HG02623 (cell line): ENCODE measurements around the gene CALB2.

ENCODE experiments used
- ATAC-seq: cut with Tn5 transposase; IDR thresholded peaks from one replicate; pipeline ENCODE4 v1.9.1; 2021; ENCODE audit warnings: moderate library complexity; ENCODE audit not compliant: unreplicated experiment

The CALB2 gene

GRCh38 chr16:71424626-71425025 is 66.1 kb downstream of the CALB2 start:
- ATAC-seq, result no peak

- no peak for ATAC-seq
These were observed 67.2 kb downstream of the CALB2 start for GRCh38 chr16:71425746-71426068.

- peak; percentile 56 for ATAC-seq
These were observed 67.8 kb downstream of the CALB2 start for GRCh38 chr16:71426069-71426879.

GRCh38 chr16:71426880-71427615 is 68.5 kb downstream of the CALB2 start:
- ATAC-seq, result no peak

GRCh38 chr16:71428385-71428784 is 69.9 kb downstream of the CALB2 start:
- no peak for ATAC-seq

GRCh38 chr16:71428883-71429282 is 70.4 kb downstream of the CALB2 start:
- no peak for ATAC-seq

GRCh38 chr16:71429581-71429980 is 71.1 kb downstream of the CALB2 start:
- no peak for ATAC-seq

- no peak for ATAC-seq
These were observed 72.2 kb downstream of the CALB2 start for GRCh38 chr16:71430744-71431143.

GRCh38 chr16:71431176-71431575 is 72.7 kb downstream of the CALB2 start:
- no peak for ATAC-seq

- no peak for ATAC-seq
These were observed 73.5 kb downstream of the CALB2 start for GRCh38 chr16:71431991-71432390.

GRCh38 chr16:71432906-71433305 is 74.4 kb downstream of the CALB2 start:
- no peak for ATAC-seq

- ATAC-seq, result no peak
These were observed 78.0 kb downstream of the CALB2 start for GRCh38 chr16:71436473-71436872.

- ATAC-seq, result no peak
These were observed 81.0 kb downstream of the CALB2 start for GRCh38 chr16:71439523-71439922.
